GM23338 (cell line): ENCODE results near the gene WDSUB1. TPM values are rescaled to one million over a fixed set of nuclear protein-coding genes. Genes with fewer than 3 reads are reported as not detected.

Source experiments
- ATAC-seq: fragments of 200-7000 bp; cut with Tn5 transposase; 3 replicates; pipeline ENCODE4 v1.9.1; 2020
- DNase-seq: peaks from one replicate; pipeline ENCODE4 v3.0.0-alpha.2; 2015; ENCODE audit warnings: low spot score
- H2AFZ ChIP-seq: fragments of 200-600 bp; sonication (generic); 2 replicates; pipeline ENCODE4 v1.8.0; 2016; ENCODE audit warnings: antibody characterized with exemption, mild to moderate bottlenecking, moderate library complexity
- H3F3A ChIP-seq: fragments of 200-600 bp; sonication (generic); replicated peaks from 2 replicates; pipeline ENCODE4 v1.8.0; 2017; ENCODE audit warnings: antibody characterized with exemption, mixed run types, low read depth
- H3K27ac ChIP-seq: fragments of 200-600 bp; sonication (generic); 2 replicates; pipeline ENCODE4 v1.6.1; 2016; ENCODE audit warnings: low read depth
- H3K27me3 ChIP-seq: fragments of 200-600 bp; sonication (generic); 2 replicates; pipeline ENCODE4 v1.8.0; 2016; ENCODE audit warnings: mild to moderate bottlenecking, mixed run types, moderate library complexity; ENCODE audit not compliant: insufficient read depth
- H3K36me3 ChIP-seq: fragments of 200-600 bp; sonication (generic); 2 replicates; pipeline ENCODE4 v1.8.0; 2016; ENCODE audit warnings: mild to moderate bottlenecking; ENCODE audit not compliant: insufficient read depth
- H3K4me1 ChIP-seq: fragments of 200-600 bp; sonication (generic); 2 replicates; pipeline ENCODE4 v1.8.0; 2016; ENCODE audit warnings: mild to moderate bottlenecking, moderate library complexity; ENCODE audit not compliant: insufficient read depth
- H3K4me2 ChIP-seq: fragments of 200-600 bp; sonication (generic); 2 replicates; pipeline ENCODE4 v1.7.1; 2017; ENCODE audit warnings: mixed run types
- H3K4me3 ChIP-seq: fragments of 200-600 bp; sonication (generic); 2 replicates; pipeline ENCODE4 v1.6.1; 2016; ENCODE audit warnings: mixed run types
- H3K79me2 ChIP-seq: fragments of 200-600 bp; sonication (generic); replicated peaks from 2 replicates; pipeline ENCODE4 v1.8.0; 2017; ENCODE audit warnings: mild to moderate bottlenecking; ENCODE audit not compliant: insufficient read depth
- H3K9me2 ChIP-seq: fragments of 200-600 bp; sonication (generic); 2 replicates; pipeline ENCODE4 v1.8.0; 2017; ENCODE audit not compliant: insufficient read depth
- H4K20me1 ChIP-seq: fragments of 200-600 bp; sonication (generic); replicated peaks from 2 replicates; pipeline ENCODE4 v1.8.0; 2017; ENCODE audit warnings: mild to moderate bottlenecking; ENCODE audit not compliant: insufficient read depth
- H3K27ac Mint-ChIP-seq: 2 replicates; pipeline ENCODE4 v1.8.0; 2020; ENCODE audit warnings: inconsistent platforms, mild to moderate bottlenecking, moderate library complexity, mixed read lengths
- H3K27me3 Mint-ChIP-seq: 3 replicates; pipeline ENCODE4 v1.8.0; 2022; ENCODE audit warnings: low read depth, mild to moderate bottlenecking, moderate library complexity, mixed read lengths, inconsistent platforms; ENCODE audit not compliant: insufficient read depth, poor library complexity
- H3K36me3 Mint-ChIP-seq: 3 replicates; pipeline ENCODE4 v1.8.0; 2021; ENCODE audit warnings: low read depth, mild to moderate bottlenecking, inconsistent platforms, moderate library complexity, mixed read lengths
- H3K4me1 Mint-ChIP-seq: 3 replicates; pipeline ENCODE4 v1.8.0; 2020; ENCODE audit warnings: mild to moderate bottlenecking, inconsistent platforms, mixed read lengths
- H3K4me3 Mint-ChIP-seq: 3 replicates; pipeline ENCODE4 v1.8.0; 2021; ENCODE audit warnings: moderate library complexity, mild to moderate bottlenecking, inconsistent platforms, mixed read lengths
- H3K9me3 Mint-ChIP-seq: 3 replicates; pipeline ENCODE4 v1.8.0; 2020; ENCODE audit warnings: moderate library complexity, mild to moderate bottlenecking, inconsistent platforms, mixed read lengths
- CREB1 ChIP-seq: fragments of 250-450 bp; sonication (Bioruptor Pico); IDR thresholded peaks from 2 replicates; pipeline ENCODE4 v1.5.0; 2020; ENCODE audit warnings: low read depth, mild to moderate bottlenecking, moderate library complexity
- NANOG ChIP-seq: IDR thresholded peaks from 2 replicates; pipeline ENCODE4 v1.6.1; 2016; ENCODE audit warnings: antibody characterized with exemption, borderline replicate concordance
- POLR2AphosphoS5 ChIP-seq: IDR thresholded peaks from 2 replicates; pipeline ENCODE4 v1.6.1; 2016; ENCODE audit warnings: antibody characterized with exemption, low read depth
- STAT1 ChIP-seq: IDR thresholded peaks from one replicate; pipeline ENCODE4 v1.6.1; 2016; ENCODE audit warnings: antibody characterized with exemption; ENCODE audit not compliant: unreplicated experiment
- ZNF331 ChIP-seq: fragments of 250-450 bp; sonication (Bioruptor Pico); IDR thresholded peaks from 2 replicates; pipeline ENCODE4 v1.5.0; 2020; ENCODE audit warnings: low read depth, mild to moderate bottlenecking, moderate library complexity
- polyA plus RNA-seq: library from polyadenylated mRNA; unstranded; fragments of >200 nt; fragmentation: Nextera tagmentation; extraction: Ambion mirVana; gene quantifications from 2 replicates; pipeline ENCODE4 v1.2.1, GENCODE V29; 2016
- total RNA-seq: library from RNA; depleted of rRNA; stranded (reverse); fragments of >200 nt; shearing (Covaris generic); gene quantifications from 2 replicates; pipeline ENCODE4 v1.2.3, GENCODE V29; 2014
- TF ChIP-seq, protein P1 (sequence below): fragments of 250-450 bp; sonication (Bioruptor Pico); IDR thresholded peaks from 2 replicates; pipeline ENCODE4 v1.5.0; 2020; ENCODE audit warnings: mild to moderate bottlenecking, moderate library complexity
- TF ChIP-seq, protein P2 (sequence below): IDR thresholded peaks from 2 replicates; pipeline ENCODE4 v1.6.1; 2016; ENCODE audit warnings: antibody characterized with exemption

Gene WDSUB1
- total and polyA plus RNA-seq, 2 experiments from 2014 or later, result 9.9 to 12.2 TPM

GRCh38 chr2:159217676-159218075 is 68.8 kb downstream of the WDSUB1 start:
- peaks cover 40% of the 10 kb centered on the region for H3K27me3 ChIP-seq
- no peak overlapping the region for H2AFZ ChIP-seq
- no peak overlapping the region for H3K27ac ChIP-seq
- H3K27ac Mint-ChIP-seq, result no peak overlapping the region
- no peaks in the 10 kb centered on the region for H3K36me3 ChIP-seq
- peaks cover 2% of the 10 kb centered on the region; the same call in 1 of the 2 replicates for H3K4me1 ChIP-seq
- ATAC-seq (no peak), DNase-seq (no peak)
- H3K9me3 Mint-ChIP-seq, result no peaks in the 10 kb centered on the region; the same call in 2 of the 3 replicates
- TF ChIP-seq ZNF331 (CRISPR knock-in tag) (no peak), NANOG (no peak), POLR2AphosphoS5 (no peak), CREB1 (CRISPR knock-in tag) (no peak), STAT1 (no peak)
- TF ChIP-seq, protein P1, sequence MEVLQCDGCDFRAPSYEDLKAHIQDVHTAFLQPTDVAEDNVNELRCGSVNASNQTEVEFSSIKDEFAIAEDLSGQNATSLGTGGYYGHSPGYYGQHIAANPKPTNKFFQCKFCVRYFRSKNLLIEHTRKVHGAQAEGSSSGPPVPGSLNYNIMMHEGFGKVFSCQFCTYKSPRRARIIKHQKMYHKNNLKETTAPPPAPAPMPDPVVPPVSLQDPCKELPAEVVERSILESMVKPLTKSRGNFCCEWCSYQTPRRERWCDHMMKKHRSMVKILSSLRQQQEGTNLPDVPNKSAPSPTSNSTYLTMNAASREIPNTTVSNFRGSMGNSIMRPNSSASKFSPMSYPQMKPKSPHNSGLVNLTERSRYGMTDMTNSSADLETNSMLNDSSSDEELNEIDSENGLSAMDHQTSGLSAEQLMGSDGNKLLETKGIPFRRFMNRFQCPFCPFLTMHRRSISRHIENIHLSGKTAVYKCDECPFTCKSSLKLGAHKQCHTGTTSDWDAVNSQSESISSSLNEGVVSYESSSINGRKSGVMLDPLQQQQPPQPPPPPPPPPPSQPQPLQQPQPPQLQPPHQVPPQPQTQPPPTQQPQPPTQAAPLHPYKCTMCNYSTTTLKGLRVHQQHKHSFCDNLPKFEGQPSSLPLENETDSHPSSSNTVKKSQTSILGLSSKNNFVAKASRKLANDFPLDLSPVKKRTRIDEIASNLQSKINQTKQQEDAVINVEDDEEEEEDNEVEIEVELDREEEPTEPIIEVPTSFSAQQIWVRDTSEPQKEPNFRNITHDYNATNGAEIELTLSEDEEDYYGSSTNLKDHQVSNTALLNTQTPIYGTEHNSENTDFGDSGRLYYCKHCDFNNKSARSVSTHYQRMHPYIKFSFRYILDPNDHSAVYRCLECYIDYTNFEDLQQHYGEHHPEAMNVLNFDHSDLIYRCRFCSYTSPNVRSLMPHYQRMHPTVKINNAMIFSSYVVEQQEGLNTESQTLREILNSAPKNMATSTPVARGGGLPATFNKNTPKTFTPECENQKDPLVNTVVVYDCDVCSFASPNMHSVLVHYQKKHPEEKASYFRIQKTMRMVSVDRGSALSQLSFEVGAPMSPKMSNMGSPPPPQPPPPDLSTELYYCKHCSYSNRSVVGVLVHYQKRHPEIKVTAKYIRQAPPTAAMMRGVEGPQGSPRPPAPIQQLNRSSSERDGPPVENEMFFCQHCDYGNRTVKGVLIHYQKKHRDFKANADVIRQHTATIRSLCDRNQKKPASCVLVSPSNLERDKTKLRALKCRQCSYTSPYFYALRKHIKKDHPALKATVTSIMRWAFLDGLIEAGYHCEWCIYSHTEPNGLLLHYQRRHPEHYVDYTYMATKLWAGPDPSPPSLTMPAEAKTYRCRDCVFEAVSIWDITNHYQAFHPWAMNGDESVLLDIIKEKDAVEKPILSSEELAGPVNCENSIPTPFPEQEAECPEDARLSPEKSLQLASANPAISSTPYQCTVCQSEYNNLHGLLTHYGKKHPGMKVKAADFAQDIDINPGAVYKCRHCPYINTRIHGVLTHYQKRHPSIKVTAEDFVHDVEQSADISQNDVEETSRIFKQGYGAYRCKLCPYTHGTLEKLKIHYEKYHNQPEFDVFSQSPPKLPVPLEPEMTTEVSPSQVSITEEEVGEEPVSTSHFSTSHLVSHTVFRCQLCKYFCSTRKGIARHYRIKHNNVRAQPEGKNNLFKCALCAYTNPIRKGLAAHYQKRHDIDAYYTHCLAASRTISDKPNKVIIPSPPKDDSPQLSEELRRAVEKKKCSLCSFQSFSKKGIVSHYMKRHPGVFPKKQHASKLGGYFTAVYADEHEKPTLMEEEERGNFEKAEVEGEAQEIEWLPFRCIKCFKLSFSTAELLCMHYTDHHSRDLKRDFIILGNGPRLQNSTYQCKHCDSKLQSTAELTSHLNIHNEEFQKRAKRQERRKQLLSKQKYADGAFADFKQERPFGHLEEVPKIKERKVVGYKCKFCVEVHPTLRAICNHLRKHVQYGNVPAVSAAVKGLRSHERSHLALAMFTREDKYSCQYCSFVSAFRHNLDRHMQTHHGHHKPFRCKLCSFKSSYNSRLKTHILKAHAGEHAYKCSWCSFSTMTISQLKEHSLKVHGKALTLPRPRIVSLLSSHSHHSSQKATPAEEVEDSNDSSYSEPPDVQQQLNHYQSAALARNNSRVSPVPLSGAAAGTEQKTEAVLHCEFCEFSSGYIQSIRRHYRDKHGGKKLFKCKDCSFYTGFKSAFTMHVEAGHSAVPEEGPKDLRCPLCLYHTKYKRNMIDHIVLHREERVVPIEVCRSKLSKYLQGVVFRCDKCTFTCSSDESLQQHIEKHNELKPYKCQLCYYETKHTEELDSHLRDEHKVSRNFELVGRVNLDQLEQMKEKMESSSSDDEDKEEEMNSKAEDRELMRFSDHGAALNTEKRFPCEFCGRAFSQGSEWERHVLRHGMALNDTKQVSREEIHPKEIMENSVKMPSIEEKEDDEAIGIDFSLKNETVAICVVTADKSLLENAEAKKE (CRISPR knock-in tag), result no peak
- TF ChIP-seq, protein P2, sequence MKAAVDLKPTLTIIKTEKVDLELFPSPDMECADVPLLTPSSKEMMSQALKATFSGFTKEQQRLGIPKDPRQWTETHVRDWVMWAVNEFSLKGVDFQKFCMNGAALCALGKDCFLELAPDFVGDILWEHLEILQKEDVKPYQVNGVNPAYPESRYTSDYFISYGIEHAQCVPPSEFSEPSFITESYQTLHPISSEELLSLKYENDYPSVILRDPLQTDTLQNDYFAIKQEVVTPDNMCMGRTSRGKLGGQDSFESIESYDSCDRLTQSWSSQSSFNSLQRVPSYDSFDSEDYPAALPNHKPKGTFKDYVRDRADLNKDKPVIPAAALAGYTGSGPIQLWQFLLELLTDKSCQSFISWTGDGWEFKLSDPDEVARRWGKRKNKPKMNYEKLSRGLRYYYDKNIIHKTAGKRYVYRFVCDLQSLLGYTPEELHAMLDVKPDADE, result no peak
- no peak overlapping the region for H3K4me2 ChIP-seq
- peaks cover 4% of the 10 kb centered on the region; the same call in 2 of the 3 replicates for H3K4me1 Mint-ChIP-seq
- H3K4me3 ChIP-seq, result no peak overlapping the region
- peaks cover 9% of the 10 kb centered on the region for H4K20me1 ChIP-seq
- H3K9me2 ChIP-seq, result no peaks in the 10 kb centered on the region
- H3K4me3 Mint-ChIP-seq, result no peak overlapping the region
- peaks cover 30% of the 10 kb centered on the region for H3K27me3 Mint-ChIP-seq
- peaks cover 4% of the 10 kb centered on the region; the same call in 2 of the 3 replicates for H3K36me3 Mint-ChIP-seq
- no peaks in the 10 kb centered on the region for H3K79me2 ChIP-seq
- H3F3A ChIP-seq, result no peaks in the 10 kb centered on the region
